Measurements from ENCODE around the gene USP34.

USP34 gene

GRCh38 chr2:61187085-61187484 lies 283.8 kb downstream of the USP34 start:
- Histone ChIP-seq H3K9me3 (replicated peaks in 1 of 2; ENCODE audit: control insufficient read depth in 2 of 2, insufficient read depth in 1 of 2, low read depth in 1 of 2, low read length in 2 of 2) (peaks cover 0 to 9% of the 10 kb centered on the region in 2 donors), H2BK5ac (ENCODE audit: low read length) (no peak overlapping the region), H2BK15ac (ENCODE audit: low read length) (no peak overlapping the region), H3K4ac (ENCODE audit: low read length) (no peak overlapping the region), H3K27ac (replicated peaks; ENCODE audit: low read length) (no peak overlapping the region), H2AFZ (ENCODE audit: low read length) (no peak overlapping the region), H2AK5ac (ENCODE audit: low read depth, low read length) (no peak overlapping the region), H2BK120ac (ENCODE audit: low read depth, low read length) (no peak overlapping the region), H3K18ac (ENCODE audit: low read length) (no peak overlapping the region), H3K27me3 (ENCODE audit: control insufficient read depth in 3 of 3, insufficient read depth in 3 of 3, low read depth in 1 of 3, low read length in 3 of 3) (no peaks in the 10 kb centered on the region), H4K91ac (ENCODE audit: low read depth, low read length, poor library complexity) (no peak overlapping the region), H3K36me3 (replicated peaks in 1 of 2; ENCODE audit: control insufficient read depth in 2 of 2, insufficient read depth in 2 of 2, low read length in 2 of 2) (peaks cover 38 to 99% of the 10 kb centered on the region in 2 donors), H3K79me1 (ENCODE audit: low read depth, low read length) (no peaks in the 10 kb centered on the region), H3K14ac (ENCODE audit: low read length) (no peak overlapping the region), H2BK12ac (ENCODE audit: low read length) (no peak overlapping the region), H3K4me2 (ENCODE audit: insufficient read depth, low read length, poor library complexity, severe bottlenecking) (no peak overlapping the region), H3K9ac (ENCODE audit: low read depth, low read length, poor library complexity) (no peak overlapping the region), H3K23ac (ENCODE audit: low read depth, low read length, poor library complexity) (no peak overlapping the region), H4K8ac (ENCODE audit: low read depth, low read length) (no peak overlapping the region), H3K4me1 (ENCODE audit: control insufficient read depth in 2 of 2, insufficient read depth in 1 of 2, low read depth in 1 of 2, low read length in 2 of 2) (peaks cover 2% of the 10 kb centered on the region in 2 donors), H3K4me3 (ENCODE audit: low read length in 2 of 2) (no peak overlapping the region)
- no CpG with 5 or more reads among the region's 4 CpGs for WGBS, 2 donors (ENCODE audit: extremely low coverage in 2 of 2, insufficient read length in 2 of 2, insufficient replicate concordance in 1 of 2)
- no peak for DNase-seq (ENCODE audit: low spot score)

GRCh38 chr2:61185231-61185728 lies 285.6 kb downstream of the USP34 start:
- Histone ChIP-seq H2BK120ac (ENCODE audit: low read depth, low read length) (no peak overlapping the region), H3K4me2 (ENCODE audit: insufficient read depth, low read length, poor library complexity, severe bottlenecking) (no peak overlapping the region), H3K4me1 (ENCODE audit: control insufficient read depth in 2 of 2, insufficient read depth in 1 of 2, low read depth in 1 of 2, low read length in 2 of 2) (peaks cover 2 to 3% of the 10 kb centered on the region in 2 donors), H3K18ac (ENCODE audit: low read length) (no peak overlapping the region), H4K8ac (ENCODE audit: low read depth, low read length) (no peak overlapping the region), H3K14ac (ENCODE audit: low read length) (no peak overlapping the region), H3K4me3 (ENCODE audit: low read length in 2 of 2) (no peak overlapping the region), H3K23ac (ENCODE audit: low read depth, low read length, poor library complexity) (no peak overlapping the region), H3K79me1 (ENCODE audit: low read depth, low read length) (no peaks in the 10 kb centered on the region), H4K91ac (ENCODE audit: low read depth, low read length, poor library complexity) (no peak overlapping the region), H2BK5ac (ENCODE audit: low read length) (no peak overlapping the region), H3K27me3 (ENCODE audit: control insufficient read depth in 3 of 3, insufficient read depth in 3 of 3, low read depth in 1 of 3, low read length in 3 of 3) (no peaks in the 10 kb centered on the region), H3K36me3 (replicated peaks in 1 of 2; ENCODE audit: control insufficient read depth in 2 of 2, insufficient read depth in 2 of 2, low read length in 2 of 2) (peaks cover 45 to 100% of the 10 kb centered on the region in 2 donors), H3K9me3 (replicated peaks in 1 of 2; ENCODE audit: control insufficient read depth in 2 of 2, insufficient read depth in 1 of 2, low read depth in 1 of 2, low read length in 2 of 2) (peaks cover 0 to 9% of the 10 kb centered on the region in 2 donors), H2AFZ (ENCODE audit: low read length) (no peak overlapping the region), H3K9ac (ENCODE audit: low read depth, low read length, poor library complexity) (no peak overlapping the region), H2BK12ac (ENCODE audit: low read length) (no peak overlapping the region), H3K4ac (ENCODE audit: low read length) (no peak overlapping the region), H2BK15ac (ENCODE audit: low read length) (no peak overlapping the region), H3K27ac (replicated peaks; ENCODE audit: low read length) (no peak overlapping the region), H2AK5ac (ENCODE audit: low read depth, low read length) (no peak overlapping the region)
- no peak for DNase-seq (ENCODE audit: low spot score)

GRCh38 chr2:61184263-61184662 lies 286.6 kb downstream of the USP34 start:
- H3K4ac ChIP-seq (ENCODE audit: low read length): no peak overlapping the region
- H3K4me1 ChIP-seq (ENCODE audit: control insufficient read depth in 2 of 2, insufficient read depth in 1 of 2, low read depth in 1 of 2, low read length in 2 of 2): peaks cover 3 to 4% of the 10 kb centered on the region in 2 donors
- no peaks in the 10 kb centered on the region for H3K79me1 ChIP-seq (ENCODE audit: low read depth, low read length)
- no peak for DNase-seq (ENCODE audit: low spot score)
- H3K18ac ChIP-seq (ENCODE audit: low read length): no peak overlapping the region
- H2AFZ ChIP-seq (ENCODE audit: low read length): no peak overlapping the region
- H2AK5ac ChIP-seq (ENCODE audit: low read depth, low read length): no peak overlapping the region
- H3K9ac ChIP-seq (ENCODE audit: low read depth, low read length, poor library complexity): no peak overlapping the region
- no peak overlapping the region for H3K23ac ChIP-seq (ENCODE audit: low read depth, low read length, poor library complexity)
- H3K14ac ChIP-seq (ENCODE audit: low read length): no peak overlapping the region
- H3K27ac ChIP-seq (replicated peaks; ENCODE audit: low read length): no peak overlapping the region
- peaks cover 0 to 9% of the 10 kb centered on the region in 2 donors for H3K9me3 ChIP-seq (replicated peaks in 1 of 2; ENCODE audit: control insufficient read depth in 2 of 2, insufficient read depth in 1 of 2, low read depth in 1 of 2, low read length in 2 of 2)
- H4K8ac ChIP-seq (ENCODE audit: low read depth, low read length): no peak overlapping the region
- no peak overlapping the region for H2BK15ac ChIP-seq (ENCODE audit: low read length)
- H2BK12ac ChIP-seq (ENCODE audit: low read length): no peak overlapping the region
- H3K36me3 ChIP-seq (replicated peaks in 1 of 2; ENCODE audit: control insufficient read depth in 2 of 2, insufficient read depth in 2 of 2, low read length in 2 of 2): peaks cover 44 to 100% of the 10 kb centered on the region in 2 donors
- H3K27me3 ChIP-seq (ENCODE audit: control insufficient read depth in 3 of 3, insufficient read depth in 3 of 3, low read depth in 1 of 3, low read length in 3 of 3): no peaks in the 10 kb centered on the region
- whole genome bisulfite sequencing, 2 donors (ENCODE audit: extremely low coverage in 2 of 2, insufficient read length in 2 of 2, insufficient replicate concordance in 1 of 2): no CpG with 5 or more reads among the region's 3 CpGs
- no peak overlapping the region for H2BK120ac ChIP-seq (ENCODE audit: low read depth, low read length)
- H3K4me2 ChIP-seq (ENCODE audit: insufficient read depth, low read length, poor library complexity, severe bottlenecking): no peak overlapping the region
- no peak overlapping the region for H2BK5ac ChIP-seq (ENCODE audit: low read length)
- H4K91ac ChIP-seq (ENCODE audit: low read depth, low read length, poor library complexity): no peak overlapping the region
- H3K4me3 ChIP-seq (ENCODE audit: low read length in 2 of 2): no peak overlapping the region

GRCh38 chr2:61183795-61184194 lies 287.1 kb downstream of the USP34 start:
- Histone ChIP-seq H3K18ac (ENCODE audit: low read length) (no peak overlapping the region), H3K4me1 (ENCODE audit: control insufficient read depth in 2 of 2, insufficient read depth in 1 of 2, low read depth in 1 of 2, low read length in 2 of 2) (peaks cover 7 to 8% of the 10 kb centered on the region in 2 donors), H3K27ac (replicated peaks; ENCODE audit: low read length) (no peak overlapping the region), H3K27me3 (ENCODE audit: control insufficient read depth in 3 of 3, insufficient read depth in 3 of 3, low read depth in 1 of 3, low read length in 3 of 3) (no peaks in the 10 kb centered on the region), H2BK15ac (ENCODE audit: low read length) (no peak overlapping the region), H2AK5ac (ENCODE audit: low read depth, low read length) (no peak overlapping the region), H3K9ac (ENCODE audit: low read depth, low read length, poor library complexity) (no peak overlapping the region), H2AFZ (ENCODE audit: low read length) (no peak overlapping the region), H3K36me3 (replicated peaks in 1 of 2; ENCODE audit: control insufficient read depth in 2 of 2, insufficient read depth in 2 of 2, low read length in 2 of 2) (peaks cover 43 to 100% of the 10 kb centered on the region in 2 donors), H2BK5ac (ENCODE audit: low read length) (no peak overlapping the region), H4K91ac (ENCODE audit: low read depth, low read length, poor library complexity) (no peak overlapping the region), H2BK120ac (ENCODE audit: low read depth, low read length) (no peak overlapping the region), H3K23ac (ENCODE audit: low read depth, low read length, poor library complexity) (no peak overlapping the region), H3K9me3 (replicated peaks in 1 of 2; ENCODE audit: control insufficient read depth in 2 of 2, insufficient read depth in 1 of 2, low read depth in 1 of 2, low read length in 2 of 2) (peaks cover 0 to 9% of the 10 kb centered on the region in 2 donors), H3K14ac (ENCODE audit: low read length) (no peak overlapping the region), H3K4me2 (ENCODE audit: insufficient read depth, low read length, poor library complexity, severe bottlenecking) (no peak overlapping the region), H3K4me3 (ENCODE audit: low read length in 2 of 2) (no peak overlapping the region), H3K79me1 (ENCODE audit: low read depth, low read length) (no peaks in the 10 kb centered on the region), H3K4ac (ENCODE audit: low read length) (no peak overlapping the region), H2BK12ac (ENCODE audit: low read length) (no peak overlapping the region), H4K8ac (ENCODE audit: low read depth, low read length) (no peak overlapping the region)
- no CpG with 5 or more reads among the region's 3 CpGs for WGBS, 2 donors (ENCODE audit: extremely low coverage in 2 of 2, insufficient read length in 2 of 2, insufficient replicate concordance in 1 of 2)
- DNase-seq (ENCODE audit: low spot score): no peak

Data from neuronal stem cell (in vitro differentiated cells).